ENCODE data around the gene TREML4. TPM values are rescaled to one million over a fixed set of nuclear protein-coding genes. Genes with fewer than 3 reads are reported as not detected.

The TREML4 gene
- total RNA-seq, 1 experiment from 2014 or later, result not detected

GRCh38 chr6:41224800-41225199 lies 3.3 kb upstream of the TREML4 start:
- H3K4me3 Mint-ChIP-seq (ENCODE audit: unreplicated experiment), result no peak overlapping the region
- CTCF ChIA-PET, result no interaction called here
- BruUV-seq (replicated peaks), result no TSS peak
- H3K27me3 Mint-ChIP-seq (ENCODE audit: insufficient read depth, unreplicated experiment), result peaks cover 17% of the 10 kb centered on the region
- intact Hi-C loops (cut with micrococcal nuclease; ENCODE audit: unreplicated experiment), result no loop called here
- no peaks in the 10 kb centered on the region for H3K36me3 Mint-ChIP-seq (ENCODE audit: insufficient read depth, unreplicated experiment)
- H3K4me3 ChIP-seq (ENCODE audit: low read depth, low read length), result no peak overlapping the region
- H3K9me3 Mint-ChIP-seq (ENCODE audit: unreplicated experiment), result no peaks in the 10 kb centered on the region
- no peaks in the 10 kb centered on the region for H3K4me1 ChIP-seq
- DNase-seq, result no peak
- no peak overlapping the region for H3K27ac Mint-ChIP-seq (ENCODE audit: unreplicated experiment)
- no peaks in the 10 kb centered on the region for H3K36me3 ChIP-seq (ENCODE audit: control insufficient read depth, insufficient read depth, low read length)
- TF ChIP-seq CTCF (IDR thresholded peaks at IDR 0.05; ENCODE audit: insufficient read depth in 1 of 2, low read depth in 1 of 2, low read length in 1 of 2, severe bottlenecking in 1 of 2, unreplicated experiment in 1 of 2), result no peak
- H3K4me1 Mint-ChIP-seq (ENCODE audit: low read depth, unreplicated experiment), result no peaks in the 10 kb centered on the region
- no peaks in the 10 kb centered on the region; the same call in 1 of the 2 replicates for H3K27me3 ChIP-seq (replicated peaks; ENCODE audit: control insufficient read depth, insufficient read depth, low read length)
- POLR2A ChIA-PET, result no interaction called here
- peaks cover 5% of the 10 kb centered on the region; the same call in 1 of the 2 replicates for H3K9me3 ChIP-seq

- ChIA-PET CTCF (no interaction called here), POLR2A (no interaction called here)
- BruUV-seq (replicated peaks), result no TSS peak
- Histone ChIP-seq H3K9me3 (no peaks in the 10 kb centered on the region), H3K36me3 (ENCODE audit: control insufficient read depth, insufficient read depth, low read length) (no peaks in the 10 kb centered on the region), H3K27me3 (replicated peaks; ENCODE audit: control insufficient read depth, insufficient read depth, low read length) (no peaks in the 10 kb centered on the region; the same call in 1 of the 2 replicates), H3K4me1 (no peaks in the 10 kb centered on the region), H3K4me3 (ENCODE audit: low read depth, low read length) (no peak overlapping the region)
- H3K36me3 Mint-ChIP-seq (ENCODE audit: insufficient read depth, unreplicated experiment), result no peaks in the 10 kb centered on the region
- peaks cover 28% of the 10 kb centered on the region for H3K27me3 Mint-ChIP-seq (ENCODE audit: insufficient read depth, unreplicated experiment)
- no peak for DNase-seq
- intact Hi-C loops (cut with micrococcal nuclease; ENCODE audit: unreplicated experiment), result no loop called here
- H3K4me3 Mint-ChIP-seq (ENCODE audit: unreplicated experiment), result no peak overlapping the region
- H3K27ac Mint-ChIP-seq (ENCODE audit: unreplicated experiment), result no peak overlapping the region
- H3K9me3 Mint-ChIP-seq (ENCODE audit: unreplicated experiment), result no peaks in the 10 kb centered on the region
- TF ChIP-seq CTCF (IDR thresholded peaks at IDR 0.05; ENCODE audit: insufficient read depth in 1 of 2, low read depth in 1 of 2, low read length in 1 of 2, severe bottlenecking in 1 of 2, unreplicated experiment in 1 of 2), result no peak
- H3K4me1 Mint-ChIP-seq (ENCODE audit: low read depth, unreplicated experiment), result no peaks in the 10 kb centered on the region
These were observed 1.4 kb upstream of the TREML4 start for GRCh38 chr6:41226752-41227151.

- no TSS peak for BruUV-seq (replicated peaks)
- H3K4me1 ChIP-seq, result no peaks in the 10 kb centered on the region
- no peak for TF ChIP-seq CTCF (IDR thresholded peaks at IDR 0.05; ENCODE audit: insufficient read depth in 1 of 2, low read depth in 1 of 2, low read length in 1 of 2, severe bottlenecking in 1 of 2, unreplicated experiment in 1 of 2)
- intact Hi-C loops (cut with micrococcal nuclease; ENCODE audit: unreplicated experiment), result no loop called here
- Mint-ChIP-seq H3K27ac (ENCODE audit: unreplicated experiment) (no peak overlapping the region), H3K9me3 (ENCODE audit: unreplicated experiment) (no peaks in the 10 kb centered on the region), H3K27me3 (ENCODE audit: insufficient read depth, unreplicated experiment) (peaks cover 32% of the 10 kb centered on the region), H3K4me1 (ENCODE audit: low read depth, unreplicated experiment) (no peaks in the 10 kb centered on the region), H3K36me3 (ENCODE audit: insufficient read depth, unreplicated experiment) (no peaks in the 10 kb centered on the region), H3K4me3 (ENCODE audit: unreplicated experiment) (no peak overlapping the region)
- no peaks in the 10 kb centered on the region for H3K36me3 ChIP-seq (ENCODE audit: control insufficient read depth, insufficient read depth, low read length)
- no peak overlapping the region for H3K4me3 ChIP-seq (ENCODE audit: low read depth, low read length)
- ChIA-PET CTCF (no interaction called here), POLR2A (no interaction called here)
- DNase-seq, result no peak
- no peaks in the 10 kb centered on the region for H3K9me3 ChIP-seq
- H3K27me3 ChIP-seq (replicated peaks; ENCODE audit: control insufficient read depth, insufficient read depth, low read length), result no peaks in the 10 kb centered on the region; the same call in 1 of the 2 replicates
These were observed 467 bp downstream of the TREML4 start for GRCh38 chr6:41228616-41229015.
